Fibroblast of peridontal ligament (primary cell): Measurements from ENCODE around the gene SFXN5.
"Not testable (repeated sequence)": the region's sequence is repeated elsewhere in the genome, so short reads cannot be mapped to it uniquely, and the experiment has no call there.

Source experiments
- DNase-seq: peaks from one replicate; pipeline ENCODE4 v3.0.0-alpha.2; 2010; ENCODE audit errors: extremely low read depth

SFXN5 gene

DNA sequence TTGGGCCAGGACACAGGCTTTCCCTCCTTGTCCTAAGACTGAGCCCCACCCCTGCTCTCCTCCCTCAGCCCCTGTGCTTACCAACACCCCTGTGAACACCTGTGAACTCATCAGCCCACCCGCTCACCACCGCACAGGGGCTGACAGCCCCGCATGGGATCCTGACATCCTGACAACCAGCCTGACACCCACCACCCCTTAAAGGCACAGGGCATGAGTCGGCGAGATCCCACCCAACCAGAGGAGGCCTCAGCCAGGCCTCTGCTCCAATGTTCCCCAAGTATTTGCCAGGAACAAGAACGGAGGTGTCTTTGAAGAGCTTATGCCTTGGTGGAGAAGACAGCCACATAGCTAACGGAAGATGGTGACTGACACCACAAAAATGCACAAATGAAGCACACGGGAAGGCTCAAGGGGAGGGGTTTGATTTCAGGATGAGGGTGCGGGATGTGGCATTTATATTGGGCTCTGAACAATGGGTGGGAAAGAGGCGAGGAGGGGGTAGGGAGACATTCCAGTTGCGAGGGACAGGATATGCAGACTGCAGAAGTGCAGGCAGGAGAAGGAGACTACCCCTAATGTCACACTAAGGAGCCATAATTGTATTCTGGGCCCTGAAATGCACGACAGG is 30.2 kb upstream of the SFXN5 start:
- no peak for DNase-seq

DNA sequence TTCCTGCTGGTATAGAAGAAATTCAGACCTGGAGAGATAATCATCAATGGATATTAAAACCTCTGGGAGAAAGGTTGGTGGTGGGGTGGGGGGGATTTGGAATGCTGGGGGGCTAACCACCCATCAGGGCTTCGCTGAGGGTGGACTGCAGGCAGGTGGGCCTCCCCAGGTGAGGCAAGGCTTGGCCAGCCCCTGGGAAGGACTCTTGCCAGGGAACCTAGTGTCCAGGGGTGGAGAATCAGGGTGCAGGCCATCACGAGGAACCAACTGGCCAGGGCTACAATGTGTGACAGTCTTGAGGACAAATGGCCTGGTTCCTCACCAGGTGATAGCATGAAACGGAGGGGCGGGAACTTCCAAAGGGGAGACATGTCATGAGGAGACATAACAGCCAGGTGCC is 29.4 kb upstream of the SFXN5 start:
- no peak for DNase-seq

DNA sequence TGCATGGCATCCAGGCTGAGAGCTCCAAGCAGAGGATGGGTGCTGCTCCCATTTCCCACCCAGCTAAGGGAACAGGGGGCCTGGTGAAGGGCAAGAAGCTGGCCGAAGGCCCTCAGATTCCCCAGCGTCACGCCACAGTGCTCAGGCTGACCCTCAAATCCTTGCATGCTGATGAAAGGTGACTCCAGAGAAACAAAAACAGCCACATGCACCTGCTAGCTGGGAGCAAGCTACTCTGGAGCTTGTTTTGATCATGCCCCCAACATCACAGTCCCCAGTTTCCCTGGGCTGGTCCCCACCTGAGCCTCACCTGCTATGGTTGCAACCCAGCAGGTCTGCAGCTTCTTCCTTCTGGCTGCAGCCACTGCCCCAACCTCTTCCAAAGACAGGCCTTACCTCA is 28.0 kb upstream of the SFXN5 start:
- no peak for DNase-seq

DNA sequence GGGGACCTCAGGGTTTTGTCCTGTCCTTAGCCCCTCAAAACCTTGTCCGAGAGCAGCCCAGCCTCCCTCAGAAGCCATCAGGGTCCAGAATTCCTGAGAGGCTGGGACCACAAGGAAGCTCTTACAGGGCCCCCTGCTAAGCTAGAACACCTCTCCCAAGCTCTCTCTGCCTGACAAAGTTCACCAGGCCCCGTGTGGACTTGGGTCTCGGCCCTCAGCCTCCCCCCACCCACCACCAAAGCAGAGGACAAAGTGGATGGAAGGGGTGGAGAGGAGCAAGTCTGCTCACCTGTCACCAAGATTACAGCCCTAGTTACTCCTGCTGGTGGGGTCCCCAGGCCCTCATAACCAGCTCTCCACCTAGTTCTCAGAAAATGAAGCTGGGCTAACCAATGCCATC is 24.4 kb upstream of the SFXN5 start:
- no peak for DNase-seq

DNA sequence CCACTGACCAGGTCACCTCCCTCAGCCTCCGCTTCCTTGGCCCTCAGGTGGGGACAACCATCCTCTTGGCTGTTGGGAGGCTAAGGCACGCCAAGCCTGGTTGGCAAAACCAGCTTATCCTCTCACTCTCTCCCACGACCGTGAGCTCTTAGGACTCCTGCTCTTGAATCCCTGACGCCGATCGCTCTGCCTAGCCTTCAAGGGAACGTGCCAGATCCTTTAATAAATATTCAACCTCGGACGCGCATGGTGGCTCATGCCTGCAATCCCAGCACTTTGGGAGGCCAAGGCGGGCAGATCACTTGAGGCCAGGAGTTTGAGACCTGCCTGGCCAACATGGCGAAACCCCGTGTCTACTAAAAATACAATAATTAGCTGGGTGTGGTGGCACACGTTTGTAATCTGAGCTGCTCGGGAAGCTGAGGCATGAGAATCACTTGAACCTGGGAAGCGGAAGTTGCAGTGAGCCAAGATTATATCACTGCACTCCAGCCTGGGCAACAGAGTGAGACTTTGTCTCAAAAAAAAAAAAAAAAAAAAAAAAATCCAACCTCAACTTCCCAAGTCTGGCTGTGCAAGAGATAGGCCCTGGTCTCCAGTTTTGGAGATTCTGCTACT is 22.2 kb upstream of the SFXN5 start:
- DNase-seq = not testable (repeated sequence)

DNA sequence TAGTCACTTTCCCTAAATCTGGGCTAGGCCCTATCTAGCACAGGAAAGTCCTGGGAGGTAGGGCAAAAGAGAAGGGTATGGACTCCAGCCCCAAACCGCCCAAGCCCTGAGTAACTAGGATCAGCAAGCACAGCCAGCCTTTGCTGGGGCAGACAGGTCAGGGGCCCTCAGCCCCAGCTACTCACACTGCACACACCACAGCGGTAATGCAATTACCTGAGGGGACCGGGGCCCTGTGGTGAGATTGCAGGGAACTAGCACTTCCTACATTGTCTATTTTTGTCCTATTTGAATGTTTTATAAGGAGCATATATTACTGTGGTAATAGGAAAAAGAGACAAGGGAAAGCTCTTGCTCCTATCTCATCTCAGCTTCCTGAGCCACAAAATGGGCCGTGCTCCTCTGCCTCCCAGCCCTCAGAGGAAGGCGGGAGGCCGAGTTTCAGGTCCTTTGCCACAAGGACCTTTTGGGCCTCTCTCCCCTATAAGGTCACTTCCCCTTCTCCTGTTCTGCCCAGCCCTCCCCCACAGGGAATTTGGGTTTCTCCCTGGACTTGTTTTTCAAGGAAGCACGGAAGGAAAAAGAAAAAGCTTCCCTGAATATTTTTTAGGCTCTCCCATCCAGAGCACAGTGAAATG is 20.8 kb upstream of the SFXN5 start:
- DNase-seq = no peak

DNA sequence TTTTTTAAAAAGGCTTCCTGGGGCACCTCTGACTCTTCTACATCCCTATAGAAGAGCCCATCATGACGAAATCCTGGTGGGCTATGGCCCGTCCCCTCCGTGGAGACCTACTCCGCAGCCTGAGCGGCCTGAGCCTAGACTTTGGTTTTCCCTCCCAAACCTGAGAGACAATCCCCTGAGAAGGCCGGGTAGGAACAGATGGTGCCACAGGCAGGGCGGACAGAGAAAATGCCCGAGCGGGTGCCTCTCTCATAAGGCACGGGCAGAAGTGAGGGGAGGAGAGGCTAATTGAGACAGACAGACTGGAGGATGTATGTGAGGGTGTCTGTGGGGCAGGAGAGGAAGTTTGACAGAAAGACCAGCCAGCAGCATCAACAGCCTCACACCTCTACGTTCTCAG is 20.2 kb upstream of the SFXN5 start:
- no peak for DNase-seq

DNA sequence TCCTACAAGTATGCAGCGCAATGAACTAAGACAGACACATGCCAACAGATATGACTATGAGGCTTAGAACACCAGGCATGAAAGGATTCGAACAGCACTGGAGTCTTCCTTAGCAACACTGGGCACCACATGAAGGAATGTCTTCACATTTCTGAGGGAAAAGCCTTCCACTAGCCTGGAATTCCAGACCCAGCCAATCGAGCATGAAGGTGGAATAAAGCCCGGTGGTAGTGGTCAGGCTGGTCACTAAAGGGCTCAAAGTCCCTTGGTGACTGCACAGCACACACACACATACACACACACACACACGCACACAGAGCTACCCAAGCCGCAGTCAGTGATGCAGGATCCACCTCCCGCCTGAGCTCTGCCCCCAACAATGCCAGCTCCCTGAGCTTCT is 19.7 kb upstream of the SFXN5 start:
- DNase-seq = peak; percentile 51

DNA sequence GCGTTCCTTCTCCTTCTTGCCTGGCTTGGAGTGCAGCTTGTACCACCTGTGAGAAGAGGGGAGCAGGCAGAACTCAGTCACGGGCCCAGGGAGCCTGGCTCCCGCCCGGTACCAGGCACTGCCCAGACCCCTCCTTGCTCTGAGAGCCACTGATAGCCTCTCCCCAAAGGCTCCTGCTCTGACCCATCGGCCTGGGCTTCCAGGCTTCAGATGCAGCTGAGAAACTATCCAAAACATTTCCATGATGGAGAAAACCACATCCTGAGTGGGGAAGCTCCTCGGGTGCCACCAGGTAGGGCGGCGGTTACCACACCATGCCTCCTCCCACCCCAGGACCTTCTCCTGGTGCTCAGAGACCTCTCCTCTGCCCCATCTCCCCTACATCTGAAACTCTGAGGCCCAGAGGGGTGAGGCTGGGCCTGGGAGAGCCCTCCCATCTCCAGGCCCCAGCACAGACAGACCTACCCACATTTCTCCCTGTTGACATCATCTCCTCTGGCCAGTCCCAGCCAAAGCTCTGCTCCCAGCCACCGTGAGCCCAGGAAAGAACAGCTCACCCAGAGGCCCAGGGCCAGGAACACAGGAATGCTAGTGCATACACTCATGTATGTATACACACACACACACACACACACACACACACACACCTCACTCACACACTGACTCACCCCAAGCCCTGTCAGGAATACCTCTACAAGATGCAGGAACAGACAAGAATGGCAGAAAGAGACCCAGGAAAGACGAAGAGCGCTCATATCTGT is 17.9 kb upstream of the SFXN5 start:
- peak; percentile 96 for DNase-seq

DNA sequence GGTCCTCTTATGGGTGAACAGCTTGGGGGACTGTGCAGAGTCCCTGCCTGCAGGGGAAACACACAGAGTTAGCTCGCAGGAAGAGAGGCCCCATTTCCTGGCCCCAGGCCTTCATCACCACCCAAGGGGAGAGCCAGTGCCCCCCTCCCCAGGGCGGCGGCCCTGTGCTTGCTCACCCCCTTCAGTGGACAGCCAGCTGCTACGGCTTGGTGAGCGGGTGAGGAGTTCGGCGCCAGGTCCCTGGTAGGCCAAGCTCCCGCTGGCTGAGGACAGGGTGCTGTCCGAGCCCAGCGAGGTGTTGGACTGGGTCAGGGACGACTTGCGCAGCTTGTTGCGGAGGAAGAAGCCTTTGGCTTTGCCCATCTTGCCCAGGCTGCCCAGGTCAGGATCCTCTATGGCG is 17.2 kb upstream of the SFXN5 start:
- no peak for DNase-seq

DNA sequence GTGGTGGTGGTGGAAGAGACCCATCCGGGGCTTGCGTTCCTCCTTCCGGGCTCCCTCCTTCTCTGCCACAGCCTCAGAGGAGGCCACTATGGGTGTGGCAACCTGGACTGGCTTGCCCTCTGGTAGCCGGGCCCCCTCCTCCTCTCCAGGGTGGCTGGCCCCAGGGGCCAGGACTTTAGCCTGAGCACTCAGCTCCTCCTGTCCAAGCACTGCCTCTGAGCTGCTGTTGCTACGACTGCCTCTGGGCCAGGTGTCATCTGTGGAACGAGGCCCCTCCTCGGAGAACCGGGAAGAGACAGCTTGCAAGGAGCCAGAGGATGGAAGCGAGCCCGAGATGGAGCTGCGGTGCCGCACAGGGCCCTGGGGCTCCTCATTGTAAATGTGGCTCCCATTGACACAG is 16.7 kb upstream of the SFXN5 start:
- no peak for DNase-seq

DNA sequence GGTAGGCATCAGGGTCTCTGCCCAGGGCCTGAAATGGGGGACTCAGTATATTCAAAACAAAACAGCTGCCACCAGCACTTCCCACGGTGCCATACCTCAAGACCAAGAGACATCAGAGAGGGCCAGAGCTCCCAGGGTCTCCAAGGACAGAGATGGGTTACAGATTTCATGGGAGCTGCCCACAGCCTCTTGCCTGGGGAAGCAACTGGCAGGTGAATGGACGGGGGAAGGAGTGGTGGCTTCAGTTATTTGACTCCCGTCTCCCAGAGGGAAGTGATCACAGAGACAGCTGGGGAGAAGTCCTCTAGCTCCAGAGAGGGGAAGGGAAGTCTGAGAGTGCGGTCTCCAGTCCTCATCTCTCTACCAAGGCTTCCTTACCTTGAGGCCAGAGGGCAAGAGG is 15.8 kb upstream of the SFXN5 start:
- no peak for DNase-seq

DNA sequence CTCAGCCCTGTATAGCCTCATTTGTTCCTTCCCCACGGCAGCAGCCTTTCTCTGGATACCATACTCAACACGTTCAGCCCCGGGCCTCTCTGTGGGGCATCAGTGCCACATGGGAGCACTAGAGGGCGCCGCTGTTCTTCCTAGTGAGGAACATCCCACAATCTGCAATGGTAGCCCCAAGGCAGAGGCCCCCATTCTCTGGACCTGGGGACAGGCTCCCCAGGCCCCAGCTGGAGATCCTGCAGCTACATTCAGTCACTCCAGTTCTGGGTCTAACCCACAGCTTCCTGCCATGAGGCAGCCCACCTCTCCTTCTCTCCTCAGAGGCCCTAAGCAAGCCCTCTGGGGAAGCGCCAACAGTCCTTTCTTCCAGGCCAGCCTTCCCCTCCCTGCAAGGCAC is 14.2 kb upstream of the SFXN5 start:
- DNase-seq = peak; percentile 67

DNA sequence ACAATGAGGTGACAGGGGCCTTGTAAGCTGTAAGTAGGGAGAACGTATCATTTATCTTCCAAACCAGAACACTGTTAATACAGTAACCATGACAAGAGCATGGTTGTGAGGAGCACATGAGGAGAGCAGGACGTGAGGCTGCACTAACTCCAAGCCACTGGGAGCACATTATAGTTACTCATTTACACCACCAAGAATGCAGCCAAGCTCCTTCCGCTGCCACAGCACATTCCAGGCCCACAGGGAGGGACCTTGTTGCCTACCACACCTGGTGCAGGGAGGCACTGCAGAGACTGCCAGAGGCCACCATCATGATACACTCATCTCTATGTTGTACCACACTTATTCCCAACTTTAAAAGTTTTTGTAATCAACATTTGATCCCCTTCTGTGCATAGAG is 13.5 kb upstream of the SFXN5 start:
- no peak for DNase-seq

DNA sequence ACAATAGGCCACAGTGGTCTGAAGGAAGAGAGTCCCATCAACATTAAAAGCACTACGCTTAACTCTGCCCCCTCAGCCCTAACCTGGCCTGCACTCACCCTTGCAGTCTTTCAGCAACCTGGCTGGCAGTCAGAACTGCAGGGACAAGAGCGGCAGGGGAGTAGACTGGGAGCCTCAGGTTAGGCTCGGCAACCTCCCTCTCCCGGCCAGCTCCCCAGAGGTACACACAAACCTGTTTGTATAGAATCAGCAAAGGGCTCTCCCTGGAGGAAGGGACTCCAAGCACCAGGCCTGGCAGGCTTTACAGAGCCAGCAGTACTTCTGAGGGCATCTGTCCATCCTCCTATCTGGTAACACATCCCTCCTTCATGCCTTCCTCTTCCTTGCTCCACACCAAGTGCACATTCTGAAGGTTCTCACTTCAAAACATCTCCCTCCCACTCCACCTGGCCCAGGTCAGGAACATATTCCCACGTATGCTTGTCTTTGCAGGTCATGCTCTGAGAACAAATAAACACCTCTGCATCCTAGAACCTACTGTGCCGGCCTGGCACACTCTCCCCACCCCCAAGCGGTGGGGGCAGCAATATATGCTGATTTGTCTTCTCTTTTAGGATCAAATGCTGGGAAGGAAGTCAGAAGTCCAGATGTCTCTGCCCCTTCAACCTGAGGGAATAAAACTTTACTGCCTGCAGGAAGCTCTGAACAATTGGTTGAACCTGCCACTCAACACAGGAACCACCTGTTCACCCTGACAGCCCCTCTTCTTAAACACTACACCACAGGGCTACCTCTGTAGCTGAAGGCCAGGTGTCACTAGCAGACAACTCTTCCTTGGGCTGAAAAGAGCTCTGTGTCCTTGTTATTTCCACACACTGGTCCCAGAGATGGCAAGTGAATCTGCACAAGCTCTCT is 12.6 kb upstream of the SFXN5 start:
- no peak for DNase-seq

DNA sequence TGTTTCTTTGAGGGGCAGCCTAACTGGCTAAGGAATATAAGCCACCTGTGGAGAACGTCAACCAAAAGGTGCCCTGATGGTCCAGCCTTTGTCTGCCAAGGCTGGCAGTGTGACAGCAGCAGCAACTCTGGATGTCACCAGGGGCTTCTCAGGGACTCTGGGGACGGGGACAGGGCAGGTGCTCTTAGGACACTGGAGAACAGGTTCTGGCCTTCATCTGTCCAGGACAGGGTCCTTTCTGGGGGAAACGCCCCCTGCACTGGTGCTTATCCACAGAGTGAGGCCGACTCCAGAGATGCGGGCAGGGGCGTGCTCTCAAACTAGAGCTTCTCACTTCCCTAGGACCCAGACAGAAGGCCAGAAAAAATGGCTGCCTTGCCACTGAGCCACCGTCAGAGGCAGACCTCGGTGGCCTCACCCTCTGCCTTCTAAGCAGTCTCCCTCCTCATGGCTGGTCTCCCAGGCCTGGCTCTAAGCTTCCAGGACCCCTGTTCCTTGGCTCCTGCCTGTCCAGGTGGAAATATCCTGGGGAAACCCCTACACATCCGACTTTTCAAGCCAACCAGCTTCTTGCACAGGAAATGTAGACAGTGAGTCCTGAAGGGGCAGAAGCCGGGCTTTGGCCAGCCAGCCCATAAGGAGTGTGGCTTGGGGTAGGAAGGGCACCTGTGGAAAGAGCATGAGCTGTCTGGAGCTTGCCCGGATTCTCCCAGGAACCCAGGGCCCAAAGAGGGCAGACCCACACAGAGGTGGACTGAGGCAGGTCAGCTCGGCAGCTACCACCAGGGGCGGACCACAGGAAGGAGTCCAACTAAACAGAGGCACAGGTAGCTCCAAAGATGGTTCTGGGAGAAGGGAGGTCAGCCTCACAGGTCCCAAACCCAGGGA is 11.3 kb upstream of the SFXN5 start:
- no peak for DNase-seq

DNA sequence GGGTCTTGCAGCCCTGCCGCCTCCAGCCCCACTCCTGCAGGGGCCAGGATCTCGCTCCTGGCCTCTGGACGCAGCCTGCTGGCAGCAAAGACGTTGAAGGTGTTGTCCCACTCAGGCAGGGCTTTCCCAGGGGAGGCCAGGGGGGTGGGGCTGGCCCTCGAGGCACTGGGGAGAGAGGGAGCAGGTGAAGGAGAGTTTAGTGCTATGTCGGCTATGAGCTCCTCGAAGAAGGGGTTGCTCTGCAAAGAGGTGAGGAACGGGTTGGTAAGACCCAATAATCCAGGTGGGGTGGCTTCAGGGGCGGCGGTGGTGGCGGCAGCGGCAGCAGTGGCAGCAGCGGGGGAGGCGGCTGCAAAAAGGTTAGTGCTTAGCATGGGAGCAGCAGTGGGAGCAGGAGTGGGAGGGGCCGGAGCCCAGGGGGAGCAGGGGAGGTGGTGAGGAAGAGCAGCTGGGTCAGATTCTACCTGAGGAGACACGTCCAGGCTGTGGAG is 9.7 kb upstream of the SFXN5 start:
- DNase-seq = no peak

DNA sequence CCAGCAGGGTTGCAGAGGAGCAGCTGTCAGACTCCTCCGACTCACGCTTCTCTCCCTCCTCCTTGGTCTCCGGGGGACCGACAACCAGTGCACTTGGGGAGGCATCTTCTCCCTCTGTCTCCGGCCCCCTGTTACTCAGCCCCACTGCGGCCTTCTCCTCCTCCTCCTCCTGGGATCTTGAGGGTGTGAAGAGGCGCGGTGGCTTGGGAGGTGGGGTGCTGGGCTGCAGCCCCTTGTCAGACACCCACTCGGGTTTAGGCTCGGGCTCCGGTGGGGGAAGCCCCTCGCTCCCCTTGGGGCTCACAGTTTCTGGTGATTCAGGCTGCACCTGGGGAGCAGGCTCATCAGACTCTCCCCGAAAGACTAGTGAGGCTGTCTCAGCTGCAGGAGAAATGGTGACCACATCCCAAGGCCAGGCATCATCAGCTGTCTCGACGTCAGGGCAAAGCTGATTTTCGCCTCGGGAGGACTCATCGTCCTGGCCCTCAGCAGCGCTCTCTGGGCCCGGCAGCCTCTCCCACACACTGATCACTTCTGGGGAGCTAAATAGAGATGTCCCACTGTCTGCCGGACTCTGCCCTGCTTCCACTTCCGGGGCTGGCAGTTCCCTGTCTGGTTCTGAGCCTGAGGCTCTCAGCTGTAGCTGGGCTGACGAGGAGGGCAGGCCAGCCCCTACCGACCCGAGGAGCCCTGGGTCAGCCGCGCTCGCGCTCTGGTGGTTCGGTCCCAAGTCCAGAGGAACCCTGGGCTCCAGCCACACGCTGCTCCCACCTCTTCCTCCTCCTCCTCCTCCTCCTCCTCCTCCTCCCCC is 9.0 kb upstream of the SFXN5 start:
- no peak for DNase-seq

DNA sequence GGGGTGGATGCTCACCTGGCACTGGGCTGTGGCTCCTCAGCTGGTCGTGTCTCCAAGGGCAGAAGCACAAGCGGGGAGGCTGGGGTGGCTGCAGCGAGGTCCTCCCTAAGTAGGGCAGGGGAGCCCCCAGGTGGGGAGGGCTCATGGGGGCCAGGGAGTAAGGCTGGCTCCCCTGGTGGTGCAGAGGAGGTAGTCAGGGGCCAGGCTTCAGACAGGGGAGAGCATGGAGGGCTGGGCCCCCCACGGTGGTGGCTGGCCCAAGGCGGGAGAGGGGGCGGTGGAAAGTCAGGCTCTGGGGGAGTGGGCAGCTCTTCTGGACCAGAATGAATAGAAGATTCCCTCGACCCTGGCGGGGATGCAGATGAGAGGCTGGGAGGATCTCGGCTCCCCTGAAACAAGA is 8.1 kb upstream of the SFXN5 start:
- DNase-seq = no peak
